GM19328 (cell line): ENCODE data around the gene CD180.
A peak's percentile ranks its signal among the peaks of the same experiment; 100 is the strongest.
"Not testable (repeated sequence)": the region's sequence is repeated elsewhere in the genome, so short reads cannot be mapped to it uniquely, and the experiment has no call there.

Experiments
- ATAC-seq: cut with Tn5 transposase; IDR thresholded peaks from one replicate; pipeline ENCODE4 v1.9.1; 2021; ENCODE audit warnings: mild to moderate bottlenecking, moderate library complexity; ENCODE audit not compliant: unreplicated experiment

The CD180 gene

GRCh38 chr5:67189931-67190330 lies 6.7 kb downstream of the CD180 start:
- ATAC-seq: no peak

GRCh38 chr5:67189079-67189354 lies 7.6 kb downstream of the CD180 start:
- no peak for ATAC-seq

GRCh38 chr5:67188274-67189078 lies 8.1 kb downstream of the CD180 start:
- no peak for ATAC-seq

GRCh38 chr5:67187006-67187715 lies 9.4 kb downstream of the CD180 start:
- ATAC-seq: peak; percentile 47

GRCh38 chr5:67183859-67184258 lies 12.7 kb downstream of the CD180 start:
- ATAC-seq: no peak

- no peak for ATAC-seq
Observed at GRCh38 chr5:67182301-67182790, 14.3 kb downstream of the CD180 start.

- no peak for ATAC-seq
Observed at GRCh38 chr5:67181648-67182221, 14.9 kb downstream of the CD180 start.

GRCh38 chr5:67179697-67180361 lies 16.8 kb downstream of the CD180 start:
- ATAC-seq: no peak

- no peak for ATAC-seq
Observed at GRCh38 chr5:67178966-67179365, 17.6 kb downstream of the CD180 start.

GRCh38 chr5:67178085-67178484 lies 18.5 kb downstream of the CD180 start:
- no peak for ATAC-seq

- no peak for ATAC-seq
Observed at GRCh38 chr5:67176936-67177335, 19.7 kb downstream of the CD180 start.

- ATAC-seq: no peak
Observed at GRCh38 chr5:67173959-67174358, 22.6 kb downstream of the CD180 start.

GRCh38 chr5:67173351-67173750 lies 23.2 kb downstream of the CD180 start:
- not testable (repeated sequence) for ATAC-seq

GRCh38 chr5:67170767-67171166 lies 25.8 kb downstream of the CD180 start:
- ATAC-seq: no peak

GRCh38 chr5:67168069-67168468 lies 28.5 kb downstream of the CD180 start:
- ATAC-seq: no peak

- peak; percentile 27 for ATAC-seq
Observed at GRCh38 chr5:67166460-67167285, 29.9 kb downstream of the CD180 start.

GRCh38 chr5:67165526-67166459 lies 30.8 kb downstream of the CD180 start:
- peak; percentile 81 for ATAC-seq

- ATAC-seq: no peak
Observed at GRCh38 chr5:67164856-67165525, 31.6 kb downstream of the CD180 start.
